Mesendoderm (in vitro differentiated cells): ENCODE data around the gene ZFYVE26.
"Not testable (repeated sequence)": the region's sequence is repeated elsewhere in the genome, so short reads cannot be mapped to it uniquely, and the experiment has no call there.

Source experiments
- DNase-seq: peaks from one replicate; pipeline ENCODE4 v3.0.0; 2013
- H2AK5ac ChIP-seq: 2 replicates; pipeline ENCODE4 v1.6.1; 2013; ENCODE audit warnings: low read length, inconsistent platforms
- H2BK120ac ChIP-seq: 2 replicates; pipeline ENCODE4 v1.6.1; 2013; ENCODE audit warnings: low read depth, mild to moderate bottlenecking, low read length, moderate library complexity, mixed read lengths
- H2BK15ac ChIP-seq: replicated peaks from 2 replicates; pipeline ENCODE4 v1.6.1; 2013; ENCODE audit warnings: low read depth, mild to moderate bottlenecking, moderate library complexity
- H2BK5ac ChIP-seq: 2 replicates; pipeline ENCODE4 v1.6.1; 2013; ENCODE audit warnings: low read length, inconsistent platforms
- H3K18ac ChIP-seq: 2 replicates; pipeline ENCODE4 v1.6.1; 2013; ENCODE audit warnings: mild to moderate bottlenecking, low read length, mixed read lengths
- H3K23ac ChIP-seq: one replicate; pipeline ENCODE4 v1.6.1; 2013; ENCODE audit warnings: low read length
- H3K27ac ChIP-seq: 2 replicates; pipeline ENCODE4 v1.5.1; 2013; ENCODE audit warnings: low read depth, mild to moderate bottlenecking, inconsistent platforms, low read length, moderate library complexity
- H3K27me3 ChIP-seq: 2 replicates; pipeline ENCODE4 v1.6.1; 2013; ENCODE audit warnings: low read length, control low read depth, mild to moderate bottlenecking, inconsistent platforms; ENCODE audit not compliant: insufficient read depth, poor library complexity
- H3K36me3 ChIP-seq: 2 replicates; pipeline ENCODE4 v1.6.1; 2013; ENCODE audit warnings: low read length, inconsistent platforms; ENCODE audit not compliant: control insufficient read depth, insufficient read depth
- H3K4ac ChIP-seq: one replicate; pipeline ENCODE4 v1.6.1; 2013; ENCODE audit warnings: low read depth, mild to moderate bottlenecking, low read length, moderate library complexity
- H3K4me1 ChIP-seq: 2 replicates; pipeline ENCODE4 v1.6.1; 2013; ENCODE audit warnings: low read depth, low read length, inconsistent platforms; ENCODE audit not compliant: control insufficient read depth
- H3K4me2 ChIP-seq: 2 replicates; pipeline ENCODE4 v1.6.1; 2013; ENCODE audit warnings: low read length
- H3K4me3 ChIP-seq: 2 replicates; pipeline ENCODE4 v1.5.1; 2013; ENCODE audit warnings: mild to moderate bottlenecking, low read length
- H3K56ac ChIP-seq: one replicate; pipeline ENCODE4 v1.6.1; 2013; ENCODE audit warnings: low read length
- H3K79me1 ChIP-seq: 2 replicates; pipeline ENCODE4 v1.6.1; 2013; ENCODE audit warnings: low read length, inconsistent platforms
- H3K79me2 ChIP-seq: 2 replicates; pipeline ENCODE4 v1.6.1; 2013; ENCODE audit warnings: mild to moderate bottlenecking, low read length; ENCODE audit not compliant: control insufficient read depth, insufficient read depth
- H3K9ac ChIP-seq: 2 replicates; pipeline ENCODE4 v1.6.1; 2013; ENCODE audit warnings: low read length, inconsistent platforms
- H4K5ac ChIP-seq: one replicate; pipeline ENCODE4 v1.6.1; 2013; ENCODE audit warnings: low read length
- H4K8ac ChIP-seq: one replicate; pipeline ENCODE4 v1.6.1; 2013; ENCODE audit warnings: low read depth, mild to moderate bottlenecking, control low read depth, low read length, moderate library complexity
- WGBS: extraction: QIAGEN DNeasy Blood & Tissue Kit; methylation state at CpG from one replicate; pipeline ENCODE4 v1.1.7; 2013; ENCODE audit warnings: low lambda C conversion rate, missing lambda C conversion rate; ENCODE audit not compliant: insufficient coverage; ENCODE audit errors: extremely low coverage; 5-methylcytosine and 5-hydroxymethylcytosine counted together

Gene ZFYVE26

DNA sequence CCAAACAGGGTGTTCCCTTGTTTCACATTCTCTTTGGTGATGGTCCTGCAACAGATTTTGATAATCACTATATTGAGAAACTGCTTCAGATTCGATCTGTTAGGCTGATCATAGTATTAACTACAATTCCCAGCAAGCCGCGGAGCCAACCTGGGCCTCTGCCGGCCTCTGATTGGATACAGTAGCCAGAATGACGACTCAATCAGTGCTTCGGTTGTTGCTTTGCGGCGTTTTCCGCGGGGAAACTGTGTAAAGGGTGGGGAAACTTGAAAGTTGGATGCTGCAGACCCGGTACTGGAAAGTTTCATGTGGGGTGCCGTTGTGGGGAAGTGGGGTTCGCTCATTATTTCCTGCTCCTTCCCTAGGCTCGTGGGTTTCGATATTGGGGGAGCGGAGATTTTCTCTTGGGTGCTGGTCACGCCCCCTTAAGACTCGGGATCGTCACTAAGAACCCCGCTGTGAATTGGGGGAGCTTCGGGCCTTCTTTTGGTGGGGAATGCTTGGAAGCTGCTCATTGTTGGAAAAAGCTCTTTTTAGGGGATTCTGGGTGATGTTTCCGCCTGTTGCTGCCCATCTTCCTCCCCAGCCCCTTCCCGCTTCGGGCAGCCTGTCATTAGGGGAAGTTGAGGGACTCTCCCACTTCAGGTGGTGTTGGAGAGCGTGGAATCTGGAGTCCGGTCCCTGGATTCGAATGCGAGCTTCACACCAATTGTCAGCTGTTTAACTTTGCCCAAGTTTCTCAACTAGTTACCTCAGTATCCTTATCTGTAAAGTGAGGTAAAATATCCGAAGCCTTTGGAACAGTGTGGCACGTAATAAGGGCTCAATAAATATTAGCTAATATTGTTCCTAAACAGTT lies 3.4 kb upstream of the ZFYVE26 start, which contains the start of gene RAD51B:
Gene RAD51B (plus strand): TSS at position 217 of the 859 bp plus-strand sequence.
- DNase-seq = peak; percentile 91
- WGBS = no CpG with 5 or more reads among the region's 30 CpGs

DNA sequence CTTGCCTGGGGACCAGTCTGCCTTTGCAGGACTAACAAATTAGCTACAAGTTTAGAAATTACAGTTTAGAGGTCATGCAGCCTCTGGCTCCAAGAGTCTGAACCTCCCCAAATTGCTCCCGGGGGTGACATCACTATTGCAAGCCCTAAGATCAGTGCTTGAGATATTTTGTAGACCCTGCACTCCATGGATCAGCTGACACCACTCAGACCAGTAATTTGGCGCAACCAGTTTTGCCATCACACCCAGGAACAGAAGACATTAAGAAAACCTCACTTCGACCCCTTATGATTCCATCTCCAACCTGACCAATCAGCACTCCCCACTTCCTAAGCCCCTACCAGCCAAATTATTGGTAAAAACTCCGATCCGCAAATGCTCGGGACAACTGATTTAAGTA lies 2.1 kb upstream of the ZFYVE26 start:
- WGBS = no CpG with 5 or more reads among the region's 6 CpGs
- H3K27me3 ChIP-seq, H3K9ac ChIP-seq, H3K79me2 ChIP-seq, H3K79me1 ChIP-seq, H3K56ac ChIP-seq, H2AK5ac ChIP-seq, H2BK15ac ChIP-seq, H3K27ac ChIP-seq, H4K8ac ChIP-seq, DNase-seq, H3K4me1 ChIP-seq, H3K18ac ChIP-seq, H3K4ac ChIP-seq, H3K4me2 ChIP-seq, H3K23ac ChIP-seq, H3K4me3 ChIP-seq, H4K5ac ChIP-seq, H2BK120ac ChIP-seq, H3K36me3 ChIP-seq, H2BK5ac ChIP-seq: not testable (repeated sequence)

More for the DNA sequence above, 3.4 kb upstream of the ZFYVE26 start, which contains the start of gene RAD51B:
- Histone ChIP-seq H3K36me3 (no peaks in the 10 kb centered on the region), H4K8ac (no peak within 1 kb of the TSS), H3K27ac (no peak within 1 kb of the TSS), H3K4me3 (peak within 1 kb of the TSS; percentile 98), H2BK15ac (no peak within 1 kb of the TSS), H3K27me3 (no peaks in the 10 kb centered on the region), H2BK5ac (peak within 1 kb of the TSS; percentile 28), H3K79me2 (peaks cover 8% of the 10 kb centered on the region), H3K18ac (peak within 1 kb of the TSS; percentile 89), H3K56ac (peak within 1 kb of the TSS; percentile 95), H3K4me1 (peaks cover 9% of the 10 kb centered on the region), H3K4me2 (peak within 1 kb of the TSS; percentile 98), H4K5ac (peak within 1 kb of the TSS; percentile 48), H3K79me1 (peaks cover 5% of the 10 kb centered on the region), H3K9ac (peak within 1 kb of the TSS; percentile 93), H2AK5ac (no peak within 1 kb of the TSS), H3K23ac (peak within 1 kb of the TSS; percentile 33), H2BK120ac (peak within 1 kb of the TSS; percentile 19), H3K4ac (peak within 1 kb of the TSS; percentile 79)

DNA sequence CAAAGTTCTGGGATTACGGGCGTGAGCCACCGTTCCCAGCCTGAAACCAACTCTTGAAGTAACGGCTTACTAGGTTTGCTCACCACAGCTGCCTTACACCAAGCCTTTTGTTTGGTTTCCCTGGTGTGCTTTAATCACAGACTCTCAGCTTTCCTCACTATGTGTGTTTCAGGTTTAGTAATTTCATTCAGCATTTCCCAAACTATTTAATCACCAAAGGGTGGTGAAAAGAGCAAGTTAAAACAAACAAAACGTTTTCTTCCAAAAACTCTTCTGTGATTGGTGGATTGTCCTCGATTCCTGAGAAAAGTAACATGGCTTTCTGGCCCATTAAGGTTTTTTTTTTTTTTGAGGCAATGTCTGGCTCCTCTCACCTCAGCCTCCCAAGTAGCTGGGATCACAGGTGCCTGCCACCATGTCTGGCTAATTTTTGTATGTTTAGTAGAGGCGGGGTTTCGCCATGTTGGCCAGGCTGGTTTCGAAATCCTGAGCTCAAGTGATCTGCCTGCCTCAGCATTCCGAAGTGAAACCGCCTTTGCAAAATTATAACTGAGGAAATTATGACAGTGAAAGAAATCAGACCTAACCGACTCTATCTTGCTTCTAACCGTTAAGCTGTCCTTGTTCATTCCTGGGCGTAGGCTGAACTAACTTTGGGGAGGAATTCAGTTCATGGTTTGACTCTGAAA lies 1.5 kb upstream of the ZFYVE26 start:
- Histone ChIP-seq H3K79me2 (peaks cover 9% of the 10 kb centered on the region), H3K4me2 (no peak overlapping the region), H3K9ac (no peak overlapping the region), H4K5ac (no peak overlapping the region), H2BK5ac (no peak overlapping the region), H3K79me1 (peaks cover 6% of the 10 kb centered on the region), H3K4me1 (peaks cover 9% of the 10 kb centered on the region), H3K27me3 (no peaks in the 10 kb centered on the region), H3K4me3 (no peak overlapping the region), H3K18ac (no peak overlapping the region), H2AK5ac (no peak overlapping the region), H2BK15ac (no peak overlapping the region), H3K27ac (no peak overlapping the region), H2BK120ac (no peak overlapping the region), H4K8ac (no peak overlapping the region), H3K56ac (no peak overlapping the region), H3K4ac (no peak overlapping the region), H3K23ac (no peak overlapping the region), H3K36me3 (no peaks in the 10 kb centered on the region)
- WGBS = no CpG with 5 or more reads among the region's 14 CpGs
- DNase-seq = no peak

- Histone ChIP-seq H3K9ac (peak overlapping the region; percentile 60), H2BK5ac (no peak overlapping the region), H3K4me2 (peak overlapping the region; percentile 83), H2BK120ac (no peak overlapping the region), H3K36me3 (peaks cover under 1% of the 10 kb centered on the region), H3K27me3 (no peaks in the 10 kb centered on the region), H3K18ac (no peak overlapping the region), H3K27ac (no peak overlapping the region), H4K5ac (peak overlapping the region; percentile 59), H3K56ac (peak overlapping the region; percentile 70), H3K79me2 (peaks cover 9% of the 10 kb centered on the region), H2BK15ac (no peak overlapping the region), H3K4ac (no peak overlapping the region), H4K8ac (no peak overlapping the region), H3K4me1 (peaks cover 9% of the 10 kb centered on the region), H3K4me3 (peak overlapping the region; percentile 83), H3K79me1 (peaks cover 6% of the 10 kb centered on the region), H3K23ac (no peak overlapping the region), H2AK5ac (no peak overlapping the region)
- peak; percentile 51 for DNase-seq
- WGBS = no CpG with 5 or more reads among the region's 14 CpGs
These were observed 691 bp downstream of the ZFYVE26 start for GRCh38 chr14:67815573-67816225.

DNA sequence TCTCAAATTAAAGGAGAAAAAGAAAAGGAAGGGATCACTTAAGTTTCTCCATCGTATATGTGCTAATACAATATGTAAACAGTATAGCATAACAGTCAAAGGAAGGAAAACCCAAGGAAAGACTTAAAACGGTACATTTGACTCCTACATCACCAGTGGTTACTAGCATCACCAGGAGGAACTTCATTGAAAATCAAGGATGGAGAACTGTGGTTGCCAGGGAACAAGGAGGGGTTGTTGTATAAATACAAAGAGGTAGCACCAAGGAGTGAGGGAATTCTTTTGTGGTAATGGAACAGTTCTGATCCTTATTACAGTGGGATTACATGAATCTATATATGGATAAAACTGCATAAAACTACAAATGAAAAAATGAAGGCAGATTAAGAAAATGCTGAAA lies 1.6 kb downstream of the ZFYVE26 start:
- no peak overlapping the region for H2BK120ac ChIP-seq
- no peak overlapping the region for H3K23ac ChIP-seq
- peaks cover 6% of the 10 kb centered on the region for H3K79me1 ChIP-seq
- H4K5ac ChIP-seq = no peak overlapping the region
- no peak overlapping the region for H3K56ac ChIP-seq
- peaks cover 1% of the 10 kb centered on the region for H3K36me3 ChIP-seq
- no peak overlapping the region for H3K9ac ChIP-seq
- H3K4me3 ChIP-seq = no peak overlapping the region
- H4K8ac ChIP-seq = no peak overlapping the region
- H2AK5ac ChIP-seq = no peak overlapping the region
- DNase-seq = peak; percentile 69
- peaks cover 9% of the 10 kb centered on the region for H3K79me2 ChIP-seq
- H3K27ac ChIP-seq = no peak overlapping the region
- WGBS = no CpG with 5 or more reads among the region's 2 CpGs
- H3K18ac ChIP-seq = no peak overlapping the region
- peaks cover 4% of the 10 kb centered on the region for H3K4me1 ChIP-seq
- H3K4me2 ChIP-seq = no peak overlapping the region
- H3K4ac ChIP-seq = no peak overlapping the region
- no peak overlapping the region for H2BK15ac ChIP-seq
- no peaks in the 10 kb centered on the region for H3K27me3 ChIP-seq
- H2BK5ac ChIP-seq = no peak overlapping the region
